HL-60 (cell line): ENCODE data around the gene TMEM45A.

ENCODE experiments used
- DNase-seq, 2 experiments: peaks; one replicate each; pipeline ENCODE4 v3.0.0-alpha.2; 2010 to 2020; ENCODE audit warnings: low read depth in 1 of 2, low spot score in 1 of 2
- H3K27ac ChIP-seq: fragments of 250-450 bp; sonication (Bioruptor Pico); replicated peaks from 2 replicates; pipeline ENCODE4 v1.5.1; 2020; ENCODE audit warnings: mild to moderate bottlenecking, moderate library complexity
- H3K27me3 ChIP-seq: fragments of 250-450 bp; sonication (Bioruptor Pico); 2 replicates; pipeline ENCODE4 v1.5.1; 2021; ENCODE audit warnings: mild to moderate bottlenecking, moderate library complexity; ENCODE audit not compliant: insufficient read depth, poor library complexity, severe bottlenecking
- H3K4me3 ChIP-seq: replicated peaks from 2 replicates; pipeline ENCODE4 v1.5.1; 2011; ENCODE audit warnings: mild to moderate bottlenecking, control low read depth, low read length; ENCODE audit not compliant: insufficient read depth
- GABPA ChIP-seq: IDR thresholded peaks from 2 replicates; pipeline ENCODE4 v1.6.1; 2012; ENCODE audit warnings: low read depth
- POLR2AphosphoS5 ChIP-seq: IDR thresholded peaks from 2 replicates; pipeline ENCODE4 v1.6.1; 2012; ENCODE audit warnings: low read depth
- SPI1 ChIP-seq: IDR thresholded peaks from 2 replicates; pipeline ENCODE4 v1.6.1; 2012; ENCODE audit warnings: low read depth, mild to moderate bottlenecking, borderline replicate concordance
- TF ChIP-seq, protein P1 (sequence below): IDR thresholded peaks from one replicate; pipeline ENCODE4 v1.5.1; 2011; ENCODE audit warnings: low read length, control low read depth, inconsistent platforms; ENCODE audit not compliant: insufficient read depth
- TF ChIP-seq, protein P2 (sequence below): IDR thresholded peaks from 2 replicates; pipeline ENCODE4 v1.6.1; 2012; ENCODE audit warnings: low read depth; ENCODE audit not compliant: insufficient replicate concordance

The TMEM45A gene

DNA sequence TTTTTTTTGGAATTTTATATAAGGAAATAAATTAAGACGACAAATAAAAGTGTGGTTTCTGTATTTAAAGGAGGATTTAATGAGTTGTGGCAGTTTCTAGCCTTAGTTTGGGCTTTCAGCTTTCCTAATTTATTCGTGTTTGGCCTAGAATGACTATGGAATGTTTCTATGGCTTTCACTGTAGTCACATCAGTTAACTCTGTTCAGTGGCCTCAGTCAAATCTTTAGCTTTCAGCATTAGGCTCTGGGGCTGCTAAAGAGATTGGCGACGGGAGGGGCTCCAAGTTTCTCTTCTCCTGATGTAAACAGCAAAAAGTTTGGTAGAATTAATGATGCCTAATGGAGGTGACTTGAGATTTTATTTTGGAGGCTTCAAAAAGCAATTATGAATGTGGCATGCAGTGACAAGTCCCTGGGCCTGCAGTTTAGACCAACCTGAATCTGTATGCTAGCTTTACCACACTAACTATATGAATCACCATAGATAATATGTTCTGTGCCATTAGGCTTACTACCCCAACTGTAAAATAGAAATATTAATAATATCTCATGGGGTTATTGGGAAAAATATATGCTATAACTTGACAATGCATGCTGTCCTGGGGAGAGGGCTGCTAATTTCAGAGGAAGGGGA, 69.9 kb downstream of the TMEM45A start:
- H3K27me3 ChIP-seq = no peaks in the 10 kb centered on the region
- TF ChIP-seq, protein P1, sequence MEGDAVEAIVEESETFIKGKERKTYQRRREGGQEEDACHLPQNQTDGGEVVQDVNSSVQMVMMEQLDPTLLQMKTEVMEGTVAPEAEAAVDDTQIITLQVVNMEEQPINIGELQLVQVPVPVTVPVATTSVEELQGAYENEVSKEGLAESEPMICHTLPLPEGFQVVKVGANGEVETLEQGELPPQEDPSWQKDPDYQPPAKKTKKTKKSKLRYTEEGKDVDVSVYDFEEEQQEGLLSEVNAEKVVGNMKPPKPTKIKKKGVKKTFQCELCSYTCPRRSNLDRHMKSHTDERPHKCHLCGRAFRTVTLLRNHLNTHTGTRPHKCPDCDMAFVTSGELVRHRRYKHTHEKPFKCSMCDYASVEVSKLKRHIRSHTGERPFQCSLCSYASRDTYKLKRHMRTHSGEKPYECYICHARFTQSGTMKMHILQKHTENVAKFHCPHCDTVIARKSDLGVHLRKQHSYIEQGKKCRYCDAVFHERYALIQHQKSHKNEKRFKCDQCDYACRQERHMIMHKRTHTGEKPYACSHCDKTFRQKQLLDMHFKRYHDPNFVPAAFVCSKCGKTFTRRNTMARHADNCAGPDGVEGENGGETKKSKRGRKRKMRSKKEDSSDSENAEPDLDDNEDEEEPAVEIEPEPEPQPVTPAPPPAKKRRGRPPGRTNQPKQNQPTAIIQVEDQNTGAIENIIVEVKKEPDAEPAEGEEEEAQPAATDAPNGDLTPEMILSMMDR = no peak
- TF ChIP-seq SPI1 (no peak), GABPA (no peak), POLR2AphosphoS5 (no peak)
- TF ChIP-seq, protein P2, sequence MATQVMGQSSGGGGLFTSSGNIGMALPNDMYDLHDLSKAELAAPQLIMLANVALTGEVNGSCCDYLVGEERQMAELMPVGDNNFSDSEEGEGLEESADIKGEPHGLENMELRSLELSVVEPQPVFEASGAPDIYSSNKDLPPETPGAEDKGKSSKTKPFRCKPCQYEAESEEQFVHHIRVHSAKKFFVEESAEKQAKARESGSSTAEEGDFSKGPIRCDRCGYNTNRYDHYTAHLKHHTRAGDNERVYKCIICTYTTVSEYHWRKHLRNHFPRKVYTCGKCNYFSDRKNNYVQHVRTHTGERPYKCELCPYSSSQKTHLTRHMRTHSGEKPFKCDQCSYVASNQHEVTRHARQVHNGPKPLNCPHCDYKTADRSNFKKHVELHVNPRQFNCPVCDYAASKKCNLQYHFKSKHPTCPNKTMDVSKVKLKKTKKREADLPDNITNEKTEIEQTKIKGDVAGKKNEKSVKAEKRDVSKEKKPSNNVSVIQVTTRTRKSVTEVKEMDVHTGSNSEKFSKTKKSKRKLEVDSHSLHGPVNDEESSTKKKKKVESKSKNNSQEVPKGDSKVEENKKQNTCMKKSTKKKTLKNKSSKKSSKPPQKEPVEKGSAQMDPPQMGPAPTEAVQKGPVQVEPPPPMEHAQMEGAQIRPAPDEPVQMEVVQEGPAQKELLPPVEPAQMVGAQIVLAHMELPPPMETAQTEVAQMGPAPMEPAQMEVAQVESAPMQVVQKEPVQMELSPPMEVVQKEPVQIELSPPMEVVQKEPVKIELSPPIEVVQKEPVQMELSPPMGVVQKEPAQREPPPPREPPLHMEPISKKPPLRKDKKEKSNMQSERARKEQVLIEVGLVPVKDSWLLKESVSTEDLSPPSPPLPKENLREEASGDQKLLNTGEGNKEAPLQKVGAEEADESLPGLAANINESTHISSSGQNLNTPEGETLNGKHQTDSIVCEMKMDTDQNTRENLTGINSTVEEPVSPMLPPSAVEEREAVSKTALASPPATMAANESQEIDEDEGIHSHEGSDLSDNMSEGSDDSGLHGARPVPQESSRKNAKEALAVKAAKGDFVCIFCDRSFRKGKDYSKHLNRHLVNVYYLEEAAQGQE = no peak
- no peak overlapping the region for H3K27ac ChIP-seq
- DNase-seq = no peak
- no peak overlapping the region for H3K4me3 ChIP-seq

DNA sequence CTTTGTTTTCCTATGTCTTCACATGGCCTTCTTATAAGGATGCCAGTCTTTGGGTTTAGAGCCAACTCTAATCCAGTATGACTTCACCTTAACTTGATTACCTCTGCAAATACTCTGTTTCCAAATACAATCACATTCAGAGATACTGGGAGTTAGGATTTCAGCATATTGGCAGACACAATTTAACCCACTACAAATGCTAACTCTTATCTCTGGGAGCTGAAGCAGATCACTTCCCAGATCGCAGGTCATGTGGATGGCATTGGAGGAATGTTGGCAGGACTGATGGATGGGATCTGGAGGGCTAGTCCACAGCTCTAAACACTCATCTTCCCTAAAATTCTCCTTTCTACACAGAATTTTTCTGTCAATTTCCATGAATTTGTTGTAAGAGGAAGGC, 70.8 kb downstream of the TMEM45A start:
- TF ChIP-seq, protein P1 = no peak
- TF ChIP-seq, protein P2 = no peak
- no peak for TF ChIP-seq POLR2AphosphoS5
- no peak for TF ChIP-seq SPI1
- no peak for TF ChIP-seq GABPA
- H3K27me3 ChIP-seq = no peaks in the 10 kb centered on the region
- H3K27ac ChIP-seq = no peak overlapping the region
- no peak overlapping the region for H3K4me3 ChIP-seq
- no peak for DNase-seq

DNA sequence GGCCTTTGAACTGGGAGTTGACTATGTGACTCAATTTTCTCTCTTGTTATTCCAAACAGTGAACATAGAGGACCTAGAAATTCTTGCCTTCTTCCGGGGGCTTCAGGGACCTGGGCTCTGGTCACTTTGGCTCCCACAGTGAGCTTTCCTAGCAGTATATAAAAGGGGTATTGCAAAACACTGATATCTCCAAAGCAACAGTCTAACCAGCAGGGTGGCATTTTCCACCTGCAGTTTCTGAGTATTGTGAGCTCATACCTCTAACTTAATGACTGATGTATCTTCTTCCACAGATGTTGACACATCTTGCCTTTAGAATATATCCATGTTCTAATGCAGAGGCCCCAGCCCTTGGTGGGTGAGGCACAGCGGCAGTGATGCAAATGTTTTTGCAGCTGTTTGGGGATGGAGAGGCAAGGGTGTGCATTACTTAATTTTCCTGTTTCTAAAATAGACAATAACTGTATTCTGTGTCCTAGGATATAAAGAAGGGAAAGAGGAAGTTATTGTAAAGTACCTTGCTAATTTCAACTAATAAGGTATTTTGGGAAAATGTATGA, 71.3 kb downstream of the TMEM45A start:
- no peak for TF ChIP-seq SPI1
- TF ChIP-seq GABPA = no peak
- Histone ChIP-seq H3K4me3 (no peak overlapping the region), H3K27ac (no peak overlapping the region), H3K27me3 (no peaks in the 10 kb centered on the region)
- DNase-seq = no peak

DNA sequence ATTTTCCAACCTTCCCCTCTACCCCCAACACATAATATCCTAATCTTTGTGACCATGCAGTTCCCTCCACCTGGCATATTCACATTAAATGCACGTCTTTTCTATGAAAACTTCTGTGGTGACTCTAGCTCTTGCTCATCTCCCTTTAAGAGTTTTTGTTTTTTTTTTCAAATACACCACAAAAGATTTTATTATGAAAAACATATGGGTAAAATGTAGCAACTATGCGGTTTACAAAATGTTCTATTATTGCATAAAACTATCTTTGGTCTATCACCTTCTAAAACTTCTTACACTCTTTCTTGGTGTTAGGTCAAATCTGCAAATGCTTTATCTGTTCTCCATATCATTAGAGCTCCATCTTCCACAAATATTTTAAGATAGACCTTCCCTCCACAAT, 78.4 kb downstream of the TMEM45A start:
- TF ChIP-seq SPI1 = no peak
- TF ChIP-seq, protein P1 = no peak
- TF ChIP-seq, protein P2 = no peak
- DNase-seq = no peak
- H3K27ac ChIP-seq = no peak overlapping the region
- no peaks in the 10 kb centered on the region for H3K27me3 ChIP-seq
- H3K4me3 ChIP-seq = no peak overlapping the region
